ENCODE measurements around the gene IGFBP3.

The IGFBP3 gene

DNA sequence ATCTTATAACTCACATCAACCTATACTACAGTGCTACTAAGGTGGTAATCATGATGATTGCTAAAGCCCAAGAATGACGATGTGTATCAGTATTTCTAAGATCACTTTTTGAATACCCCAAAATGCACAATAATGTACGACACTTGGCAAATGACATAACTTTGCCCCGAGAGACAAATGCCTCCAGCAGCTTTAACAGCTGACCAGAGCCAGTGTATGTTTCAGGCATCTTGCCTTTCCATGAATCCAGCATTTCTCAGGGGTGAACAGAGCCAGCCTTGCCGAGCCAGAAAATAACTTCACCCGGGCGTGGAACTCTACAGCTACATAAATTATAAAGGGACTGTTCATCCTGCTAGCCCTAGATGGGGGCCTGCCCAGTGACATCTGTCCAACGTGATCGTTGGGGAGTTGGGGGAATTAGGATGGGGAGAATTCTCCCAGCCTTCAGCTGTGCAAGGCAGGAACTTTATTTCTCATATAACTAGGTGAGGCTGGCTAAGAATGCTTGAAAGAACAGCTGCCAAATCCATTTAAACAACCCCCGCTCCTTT, 1.8 kb downstream of the IGFBP3 start:
- Histone ChIP-seq H3K9me3 (ENCODE audit: low read length) (no peaks in the 10 kb centered on the region), H3K36me3 (ENCODE audit: insufficient read depth, low read length) (no peaks in the 10 kb centered on the region), H3K4me3 (ENCODE audit: low read length) (no peak overlapping the region), H3K27me3 (ENCODE audit: insufficient read depth, low read length) (peaks cover 38% of the 10 kb centered on the region), H2AFZ (ENCODE audit: low read depth, low read length) (no peak overlapping the region), H3K4me1 (ENCODE audit: insufficient read depth, low read length) (peaks cover 10% of the 10 kb centered on the region)

DNA sequence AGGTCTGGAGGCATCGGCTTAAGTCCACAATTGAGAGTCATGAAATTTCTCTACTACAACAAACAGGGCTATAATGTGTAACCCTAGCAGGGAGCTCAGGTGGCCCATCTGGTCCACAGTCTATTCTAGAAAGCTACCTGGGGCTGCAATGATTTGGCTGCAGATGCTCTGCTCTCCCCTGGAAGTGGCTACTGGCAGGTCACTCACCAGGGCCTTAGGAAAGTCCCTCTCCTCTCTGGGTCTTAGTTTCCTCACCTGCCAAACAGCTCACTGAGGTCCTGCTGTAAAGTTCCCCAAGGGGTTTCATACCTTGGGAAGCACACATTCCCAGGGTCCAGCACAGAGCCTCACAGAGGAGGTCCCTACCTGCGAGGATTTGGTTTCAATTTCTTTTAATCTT, 2.5 kb downstream of the IGFBP3 start:
- no peak overlapping the region for H3K4me3 ChIP-seq (ENCODE audit: low read length)
- no peaks in the 10 kb centered on the region for H3K9me3 ChIP-seq (ENCODE audit: low read length)
- H3K4me1 ChIP-seq (ENCODE audit: insufficient read depth, low read length), result peaks cover 8% of the 10 kb centered on the region
- no peak overlapping the region for H2AFZ ChIP-seq (ENCODE audit: low read depth, low read length)
- H3K36me3 ChIP-seq (ENCODE audit: insufficient read depth, low read length), result no peaks in the 10 kb centered on the region
- H3K27me3 ChIP-seq (ENCODE audit: insufficient read depth, low read length), result peaks cover 38% of the 10 kb centered on the region

DNA sequence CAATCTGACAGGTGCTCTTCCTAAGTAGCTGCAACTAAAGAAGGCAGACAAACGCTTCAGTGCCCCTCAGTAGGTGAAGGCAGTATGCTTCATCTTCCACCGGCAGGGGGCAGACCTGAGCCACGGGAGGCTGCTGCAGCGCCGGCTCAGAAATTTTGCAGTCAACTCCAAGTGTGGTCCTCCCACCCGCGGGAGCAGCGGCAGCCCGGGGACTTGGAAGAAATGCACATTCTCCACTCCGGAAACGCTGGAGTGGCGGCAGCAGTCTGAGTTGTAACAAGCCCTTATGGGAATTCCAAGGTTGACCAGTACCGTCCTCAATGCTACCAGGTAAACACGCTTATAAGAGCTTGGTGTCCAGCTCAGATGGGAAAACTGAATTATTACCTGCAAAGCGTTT, 3.4 kb downstream of the IGFBP3 start:
- peaks cover 38% of the 10 kb centered on the region for H3K27me3 ChIP-seq (ENCODE audit: insufficient read depth, low read length)
- H3K4me1 ChIP-seq (ENCODE audit: insufficient read depth, low read length), result peaks cover 8% of the 10 kb centered on the region
- no peaks in the 10 kb centered on the region for H3K9me3 ChIP-seq (ENCODE audit: low read length)
- H3K4me3 ChIP-seq (ENCODE audit: low read length), result no peak overlapping the region
- no peaks in the 10 kb centered on the region for H3K36me3 ChIP-seq (ENCODE audit: insufficient read depth, low read length)
- H2AFZ ChIP-seq (ENCODE audit: low read depth, low read length), result no peak overlapping the region

DNA sequence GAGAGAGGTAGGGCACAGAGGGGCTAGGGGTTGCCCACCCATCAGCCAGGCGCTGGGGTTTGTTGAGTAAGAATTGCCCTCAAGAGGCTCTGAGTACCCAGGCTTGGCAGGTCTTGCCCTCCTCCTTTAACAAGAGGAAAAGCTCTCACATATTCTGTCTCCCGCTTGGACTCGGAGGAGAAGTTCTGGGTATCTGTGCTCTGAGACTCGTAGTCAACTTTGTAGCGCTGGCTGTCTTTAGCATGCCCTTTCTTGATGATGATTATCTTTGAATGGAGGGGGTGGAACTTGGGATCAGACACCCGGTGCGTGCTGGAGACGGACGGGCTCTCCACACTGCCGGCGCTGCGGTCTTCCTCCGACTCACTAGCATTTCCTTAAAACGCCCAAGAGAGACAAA, 4.0 kb downstream of the IGFBP3 start:
- Histone ChIP-seq H3K27me3 (ENCODE audit: insufficient read depth, low read length) (peaks cover 38% of the 10 kb centered on the region), H3K4me3 (ENCODE audit: low read length) (no peak overlapping the region), H3K9me3 (ENCODE audit: low read length) (no peaks in the 10 kb centered on the region), H3K4me1 (ENCODE audit: insufficient read depth, low read length) (peaks cover 8% of the 10 kb centered on the region), H2AFZ (ENCODE audit: low read depth, low read length) (no peak overlapping the region), H3K36me3 (ENCODE audit: insufficient read depth, low read length) (no peaks in the 10 kb centered on the region)

DNA sequence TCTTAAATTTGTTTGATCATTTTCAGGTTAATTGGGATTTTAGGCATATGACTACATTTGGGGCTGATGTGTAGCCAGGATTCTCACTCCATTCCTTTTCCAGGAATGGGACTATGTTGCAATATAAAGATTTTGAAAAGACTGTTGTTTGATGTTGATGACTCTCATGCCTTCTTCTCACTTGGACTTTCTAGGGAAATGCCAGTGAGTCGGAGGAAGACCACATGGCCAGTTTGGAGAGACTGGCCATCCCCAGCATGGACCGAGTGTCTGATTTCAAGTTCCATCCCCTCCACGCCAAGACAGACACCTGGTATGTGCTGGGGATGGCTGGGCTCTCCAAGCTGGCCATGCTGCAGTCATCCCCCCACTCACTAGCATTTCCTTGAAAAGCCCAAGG, 5.5 kb downstream of the IGFBP3 start:
- Histone ChIP-seq H3K4me1 (ENCODE audit: insufficient read depth, low read length) (peaks cover 2% of the 10 kb centered on the region), H3K27me3 (ENCODE audit: insufficient read depth, low read length) (peaks cover 26% of the 10 kb centered on the region), H3K36me3 (ENCODE audit: insufficient read depth, low read length) (no peaks in the 10 kb centered on the region), H2AFZ (ENCODE audit: low read depth, low read length) (no peak overlapping the region), H3K4me3 (ENCODE audit: low read length) (no peak overlapping the region), H3K9me3 (ENCODE audit: low read length) (no peaks in the 10 kb centered on the region)

DNA sequence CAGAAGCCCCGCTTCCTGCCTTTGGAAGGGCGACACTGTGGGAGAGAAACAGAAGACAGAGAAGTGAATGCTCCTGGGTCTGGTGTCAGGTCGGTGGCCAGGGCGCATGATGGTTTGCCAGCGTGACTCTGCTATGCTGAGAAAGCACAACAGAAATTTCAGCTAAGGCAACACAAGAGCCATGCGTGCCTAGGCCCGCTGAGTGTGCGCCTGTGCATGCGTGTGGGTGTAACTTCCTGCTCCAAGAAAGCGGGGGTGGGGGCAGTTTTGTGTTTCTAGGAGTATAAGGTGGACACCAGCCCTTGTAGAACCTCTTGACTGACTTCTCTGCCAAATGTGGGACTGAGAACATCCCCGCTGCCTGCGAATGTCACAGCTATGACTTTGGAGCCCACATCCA, 6.2 kb downstream of the IGFBP3 start:
- H3K9me3 ChIP-seq (ENCODE audit: low read length), result no peaks in the 10 kb centered on the region
- H3K36me3 ChIP-seq (ENCODE audit: insufficient read depth, low read length), result no peaks in the 10 kb centered on the region
- no peaks in the 10 kb centered on the region for H3K4me1 ChIP-seq (ENCODE audit: insufficient read depth, low read length)
- peaks cover 19% of the 10 kb centered on the region for H3K27me3 ChIP-seq (ENCODE audit: insufficient read depth, low read length)
- H3K4me3 ChIP-seq (ENCODE audit: low read length), result no peak overlapping the region
- H2AFZ ChIP-seq (ENCODE audit: low read depth, low read length), result no peak overlapping the region

DNA sequence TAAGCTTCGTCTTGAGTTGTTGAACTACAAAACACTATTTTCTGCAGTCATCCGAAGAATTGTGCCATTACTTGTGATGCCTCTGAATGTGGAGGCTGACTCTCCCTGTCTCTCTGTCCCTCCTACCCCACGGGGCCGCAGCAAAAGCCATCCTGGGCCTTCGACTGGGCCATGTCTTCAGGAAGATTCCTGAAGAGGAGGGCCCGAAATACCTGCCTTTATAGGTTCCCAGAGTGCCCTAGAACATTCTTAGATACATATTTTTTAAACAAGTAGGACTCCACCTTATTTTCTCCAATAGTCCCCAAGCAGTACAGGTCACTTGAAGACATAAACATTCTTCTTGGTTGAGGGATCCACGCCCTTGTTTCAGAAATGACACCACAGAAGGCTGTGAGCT, 8.1 kb downstream of the IGFBP3 start:
- no peaks in the 10 kb centered on the region for H3K36me3 ChIP-seq (ENCODE audit: insufficient read depth, low read length)
- H3K27me3 ChIP-seq (ENCODE audit: insufficient read depth, low read length), result peaks cover 3% of the 10 kb centered on the region

DNA sequence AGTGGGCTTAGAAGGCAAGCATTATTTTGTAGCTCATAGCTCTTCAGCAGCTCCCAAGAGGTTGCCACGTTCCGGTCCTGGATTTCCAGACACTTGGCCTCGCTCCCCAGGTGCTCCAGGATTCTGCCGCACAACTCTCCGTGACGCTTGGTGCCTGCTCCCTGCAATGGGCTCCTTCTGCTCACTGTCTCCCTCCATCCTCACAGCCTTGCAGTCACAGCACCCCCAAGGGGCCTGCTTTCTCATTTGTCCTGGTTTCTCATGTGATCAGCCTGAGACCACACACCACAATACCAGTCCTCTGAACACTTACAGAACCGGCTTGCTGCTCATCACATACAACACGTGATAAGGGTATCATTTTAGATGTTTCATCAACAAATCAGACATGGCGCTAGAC, 9.8 kb downstream of the IGFBP3 start:
- H3K27me3 ChIP-seq (ENCODE audit: insufficient read depth, low read length), result no peaks in the 10 kb centered on the region
- H2AFZ ChIP-seq (ENCODE audit: low read depth, low read length), result no peak overlapping the region
- no peak overlapping the region for H3K4me3 ChIP-seq (ENCODE audit: low read length)
- no peaks in the 10 kb centered on the region for H3K9me3 ChIP-seq (ENCODE audit: low read length)
- no peaks in the 10 kb centered on the region for H3K4me1 ChIP-seq (ENCODE audit: insufficient read depth, low read length)
- H3K36me3 ChIP-seq (ENCODE audit: insufficient read depth, low read length), result no peaks in the 10 kb centered on the region

More for the DNA sequence above, 8.1 kb downstream of the IGFBP3 start:
- H3K9me3 ChIP-seq (ENCODE audit: low read length), result no peaks in the 10 kb centered on the region
- H3K4me3 ChIP-seq (ENCODE audit: low read length), result no peak overlapping the region
- no peaks in the 10 kb centered on the region for H3K4me1 ChIP-seq (ENCODE audit: insufficient read depth, low read length)
- H2AFZ ChIP-seq (ENCODE audit: low read depth, low read length), result no peak overlapping the region

DNA sequence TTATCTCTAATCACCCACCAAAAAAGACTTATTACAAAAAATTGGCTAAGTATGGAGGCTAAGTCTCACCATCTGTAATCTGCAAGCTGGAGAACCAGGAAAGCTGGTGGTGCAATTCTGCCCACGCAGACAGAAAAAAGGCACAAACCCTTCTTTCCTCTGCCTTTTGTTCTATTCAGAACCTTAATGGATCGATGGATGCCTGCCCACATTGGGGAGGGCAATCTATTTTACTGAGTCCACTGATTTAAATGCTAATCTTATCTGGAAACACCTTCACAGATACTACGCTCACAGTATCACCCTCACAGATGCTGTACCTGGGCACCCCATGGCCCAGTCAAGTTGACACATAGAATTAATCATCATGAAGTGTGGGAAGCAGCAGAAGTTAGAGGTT, 10.2 kb downstream of the IGFBP3 start:
- no peaks in the 10 kb centered on the region for H3K9me3 ChIP-seq (ENCODE audit: low read length)
- no peaks in the 10 kb centered on the region for H3K36me3 ChIP-seq (ENCODE audit: insufficient read depth, low read length)
- no peak overlapping the region for H2AFZ ChIP-seq (ENCODE audit: low read depth, low read length)
- no peaks in the 10 kb centered on the region for H3K27me3 ChIP-seq (ENCODE audit: insufficient read depth, low read length)
- H3K4me1 ChIP-seq (ENCODE audit: insufficient read depth, low read length), result no peaks in the 10 kb centered on the region
- no peak overlapping the region for H3K4me3 ChIP-seq (ENCODE audit: low read length)

DNA sequence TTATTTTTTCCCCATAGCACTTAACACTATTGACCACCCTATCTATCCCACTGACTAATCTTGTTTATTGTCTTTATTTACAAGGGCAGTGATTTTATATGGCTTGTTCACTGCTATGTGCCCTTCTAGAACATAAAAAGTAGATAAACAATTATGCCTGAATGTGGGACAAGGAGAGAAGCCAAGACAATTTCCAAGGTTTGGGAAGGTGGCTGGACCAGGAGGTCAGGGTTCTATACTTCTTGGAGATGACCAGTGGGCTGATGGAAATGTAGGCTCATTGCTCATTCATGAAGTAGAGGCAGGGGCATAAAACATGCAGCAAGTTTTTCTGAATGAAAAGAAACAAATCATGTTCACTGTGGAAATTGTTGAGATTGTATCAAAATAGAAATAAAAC, 11.5 kb downstream of the IGFBP3 start:
- Histone ChIP-seq H2AFZ (ENCODE audit: low read depth, low read length) (no peak overlapping the region), H3K4me1 (ENCODE audit: insufficient read depth, low read length) (no peaks in the 10 kb centered on the region), H3K27me3 (ENCODE audit: insufficient read depth, low read length) (no peaks in the 10 kb centered on the region), H3K9me3 (ENCODE audit: low read length) (no peaks in the 10 kb centered on the region), H3K4me3 (ENCODE audit: low read length) (no peak overlapping the region), H3K36me3 (ENCODE audit: insufficient read depth, low read length) (no peaks in the 10 kb centered on the region)

DNA sequence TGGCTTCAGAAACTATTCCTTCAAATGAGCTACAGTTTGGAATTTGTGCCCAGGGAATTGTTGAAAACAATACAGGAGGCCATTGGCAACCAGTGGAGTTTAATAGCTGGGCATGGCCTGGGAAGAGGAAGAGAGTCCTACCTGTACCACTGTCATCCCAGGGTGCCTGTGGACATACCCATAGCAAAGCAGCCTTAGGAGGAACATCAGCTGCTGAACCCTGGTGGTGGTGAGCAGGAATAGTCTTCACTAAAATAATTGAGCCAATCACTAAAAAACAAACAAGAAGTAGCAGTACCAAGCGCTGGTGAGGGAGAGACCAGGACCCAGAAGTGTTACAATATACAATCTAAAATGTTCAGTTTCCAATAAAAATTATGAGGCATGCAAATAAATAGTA, 18.3 kb downstream of the IGFBP3 start:
- no peaks in the 10 kb centered on the region for H3K4me1 ChIP-seq (ENCODE audit: insufficient read depth, low read length)
- H2AFZ ChIP-seq (ENCODE audit: low read depth, low read length), result no peak overlapping the region
- H3K36me3 ChIP-seq (ENCODE audit: insufficient read depth, low read length), result no peaks in the 10 kb centered on the region
- H3K27me3 ChIP-seq (ENCODE audit: insufficient read depth, low read length), result no peaks in the 10 kb centered on the region
- H3K9me3 ChIP-seq (ENCODE audit: low read length), result no peaks in the 10 kb centered on the region
- no peak overlapping the region for H3K4me3 ChIP-seq (ENCODE audit: low read length)

DNA sequence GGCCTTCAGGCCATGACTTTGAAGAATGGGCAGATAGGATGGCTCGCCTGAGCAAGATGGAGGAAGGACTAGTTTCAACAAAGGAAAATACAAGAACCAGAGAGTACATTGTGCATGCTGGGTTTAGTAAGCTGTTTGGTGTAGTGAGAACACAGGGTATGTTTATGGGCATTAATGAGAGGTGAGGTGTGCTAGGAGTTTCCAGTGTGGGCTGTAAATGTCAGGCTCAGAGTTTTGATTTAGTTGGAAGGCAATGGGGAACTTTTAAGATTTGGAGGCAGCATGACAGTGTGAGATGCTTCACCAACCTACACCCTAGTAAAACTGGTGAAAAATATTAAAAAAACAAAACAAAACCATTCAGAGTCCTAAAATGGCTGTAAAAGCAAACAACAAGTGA, 19.5 kb downstream of the IGFBP3 start:
- H3K4me1 ChIP-seq (ENCODE audit: insufficient read depth, low read length), result no peaks in the 10 kb centered on the region
- no peaks in the 10 kb centered on the region for H3K9me3 ChIP-seq (ENCODE audit: low read length)
- no peak overlapping the region for H2AFZ ChIP-seq (ENCODE audit: low read depth, low read length)
- no peaks in the 10 kb centered on the region for H3K27me3 ChIP-seq (ENCODE audit: insufficient read depth, low read length)
- no peaks in the 10 kb centered on the region for H3K36me3 ChIP-seq (ENCODE audit: insufficient read depth, low read length)
- no peak overlapping the region for H3K4me3 ChIP-seq (ENCODE audit: low read length)

DNA sequence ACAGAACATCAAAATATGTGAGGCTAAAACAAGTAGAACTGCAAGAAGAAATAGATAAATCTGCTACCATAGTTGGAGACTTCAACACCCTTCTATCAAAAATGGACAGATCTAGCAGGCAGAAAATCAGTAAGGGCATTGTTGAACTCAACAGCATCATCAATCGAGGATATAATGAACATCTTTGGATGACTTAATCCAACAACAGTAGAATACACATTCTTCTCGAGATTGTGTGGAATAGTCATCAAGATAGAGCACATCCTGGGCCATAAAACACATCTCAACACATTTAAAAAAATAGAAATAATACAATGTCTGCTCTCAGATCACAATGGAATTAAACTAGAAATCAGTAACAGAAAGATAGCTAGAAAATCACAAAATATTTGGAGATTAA, 22.9 kb downstream of the IGFBP3 start:
- no peaks in the 10 kb centered on the region for H3K9me3 ChIP-seq (ENCODE audit: low read length)
- peaks cover 13% of the 10 kb centered on the region for H3K27me3 ChIP-seq (ENCODE audit: insufficient read depth, low read length)
- no peak overlapping the region for H3K4me3 ChIP-seq (ENCODE audit: low read length)
- no peak overlapping the region for H2AFZ ChIP-seq (ENCODE audit: low read depth, low read length)
- H3K36me3 ChIP-seq (ENCODE audit: insufficient read depth, low read length), result no peaks in the 10 kb centered on the region
- H3K4me1 ChIP-seq (ENCODE audit: insufficient read depth, low read length), result no peaks in the 10 kb centered on the region

DNA sequence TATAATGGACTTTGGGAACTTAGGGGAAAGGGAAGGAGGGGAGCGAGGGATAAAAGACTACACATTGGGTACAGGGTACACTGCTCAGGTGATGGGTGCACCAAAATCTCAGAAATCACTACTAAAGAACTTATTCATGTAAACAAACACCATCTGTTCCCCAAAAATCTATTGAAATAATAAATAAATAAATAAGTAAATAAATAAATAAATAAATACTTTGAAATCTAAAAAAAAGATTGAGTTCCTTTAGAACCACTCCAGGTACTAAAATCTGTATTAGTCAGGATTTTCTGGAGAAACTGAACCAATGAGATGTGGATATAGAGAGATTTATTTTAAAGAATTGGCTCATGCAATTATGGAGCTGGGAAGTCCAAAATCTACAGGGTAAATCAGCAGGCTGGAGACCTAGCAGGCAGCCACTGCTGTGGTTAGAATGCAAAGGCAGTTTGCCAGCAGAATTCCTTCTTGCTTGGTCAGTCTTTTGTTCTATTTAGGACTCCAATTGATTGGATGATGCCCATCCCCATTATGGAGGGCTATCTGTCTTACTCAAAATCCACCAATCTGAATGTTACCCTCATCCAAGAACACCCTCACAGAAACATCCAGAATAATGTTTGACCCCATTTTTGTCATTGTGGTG, 23.9 kb downstream of the IGFBP3 start:
- Histone ChIP-seq H3K4me1 (ENCODE audit: insufficient read depth, low read length) (no peaks in the 10 kb centered on the region), H3K36me3 (ENCODE audit: insufficient read depth, low read length) (no peaks in the 10 kb centered on the region), H2AFZ (ENCODE audit: low read depth, low read length) (no peak overlapping the region), H3K27me3 (ENCODE audit: insufficient read depth, low read length) (peaks cover 16% of the 10 kb centered on the region), H3K9me3 (ENCODE audit: low read length) (no peaks in the 10 kb centered on the region), H3K4me3 (ENCODE audit: low read length) (no peak overlapping the region)
